ENCODE measurements around the gene FBXW12.

- TF ChIP-seq CTCF (conservative IDR thresholded peaks at IDR 0.05 in 1 of 2, IDR thresholded peaks at IDR 0.05 in 1 of 2; ENCODE audit: extremely low read depth in 1 of 2, insufficient read depth in 1 of 2, low read depth in 1 of 2, low read length in 2 of 2) = no peak
- TF ChIP-seq EZH2 (IDR thresholded peaks at IDR 0.05; ENCODE audit: borderline replicate concordance, low read length) = no peak
Measured at GRCh38 chr3:48411041-48411588, 39.1 kb downstream of the FBXW12 start.
